ENCODE results near the gene UNCX. TPM values are rescaled to one million over a fixed set of nuclear protein-coding genes. Genes with fewer than 3 reads are reported as not detected.

The UNCX gene
- total RNA-seq, 2 experiments from 2014 or later: not detected

DNA sequence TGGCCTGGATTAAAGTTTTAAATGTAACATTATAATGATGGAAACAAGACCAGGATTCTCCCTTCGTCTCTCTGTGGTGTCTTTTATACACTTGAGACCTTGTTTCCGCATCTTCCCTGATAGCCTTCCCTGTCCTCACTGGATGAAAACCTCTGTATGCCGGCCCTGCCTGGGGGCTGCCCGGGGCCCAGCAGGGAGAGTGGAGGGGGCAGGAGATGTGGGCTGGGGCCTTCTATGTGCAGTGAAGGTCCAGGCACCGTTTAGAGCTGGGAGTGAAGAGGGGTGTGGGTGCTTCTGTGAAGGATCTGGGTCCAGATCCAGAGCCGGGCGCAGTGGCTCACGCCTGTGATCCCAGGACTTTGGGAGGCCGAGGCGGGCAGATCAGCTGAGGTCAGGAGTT, 50.7 kb downstream of the UNCX start:
- DNase-seq (no peak), ATAC-seq (no peak)
- ChIA-PET CTCF (no interaction called here), POLR2A (no interaction called here)
- Mint-ChIP-seq H3K4me1 (ENCODE audit: low read depth) (no peaks in the 10 kb centered on the region), H3K27ac (no peak overlapping the region), H3K36me3 (ENCODE audit: low read depth) (no peaks in the 10 kb centered on the region), H3K4me3 (no peak overlapping the region), H3K27me3 (ENCODE audit: low read depth) (no peaks in the 10 kb centered on the region), H3K9me3 (ENCODE audit: insufficient read depth) (no peaks in the 10 kb centered on the region)

DNA sequence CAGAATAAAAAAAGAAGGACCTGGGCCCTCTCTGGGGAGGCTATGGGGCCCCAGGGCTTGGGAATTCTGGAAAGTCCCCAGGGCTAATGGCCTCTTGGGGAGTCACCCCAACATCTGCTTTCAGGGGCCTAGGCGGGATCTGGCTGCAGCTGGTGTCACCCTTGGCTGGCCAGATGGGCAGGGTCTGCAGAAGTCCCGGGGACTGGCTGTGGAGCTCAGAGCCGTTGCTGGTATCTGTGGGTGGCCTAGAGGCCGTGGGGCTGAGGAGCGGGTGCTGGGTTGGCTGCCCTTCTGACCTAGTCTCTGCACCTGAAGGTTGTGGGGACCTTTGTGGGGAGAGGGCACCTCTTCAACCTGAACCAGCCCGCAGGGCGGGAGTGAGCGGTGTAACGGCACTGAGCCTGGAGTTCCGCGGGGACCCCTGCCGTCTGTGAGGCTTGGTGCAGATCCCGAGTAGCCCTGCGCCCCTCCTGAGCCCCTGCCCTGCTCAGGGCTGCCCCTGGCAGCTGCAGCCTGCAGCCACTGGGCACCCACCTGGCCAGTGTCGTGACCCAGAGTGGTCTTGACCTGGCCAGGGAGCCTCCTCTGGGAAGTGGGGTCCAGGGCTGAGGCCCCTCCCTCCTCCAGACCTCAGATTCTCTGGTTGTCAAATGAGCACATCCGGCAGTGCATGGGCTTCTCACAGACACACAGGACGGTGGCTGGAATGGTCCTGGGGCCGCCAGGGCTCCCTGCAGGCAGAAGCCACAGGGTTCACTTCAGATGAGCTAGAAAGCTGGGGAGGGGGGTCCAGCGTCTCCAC, 51.5 kb downstream of the UNCX start:
- POLR2A ChIA-PET: no interaction called here

DNA sequence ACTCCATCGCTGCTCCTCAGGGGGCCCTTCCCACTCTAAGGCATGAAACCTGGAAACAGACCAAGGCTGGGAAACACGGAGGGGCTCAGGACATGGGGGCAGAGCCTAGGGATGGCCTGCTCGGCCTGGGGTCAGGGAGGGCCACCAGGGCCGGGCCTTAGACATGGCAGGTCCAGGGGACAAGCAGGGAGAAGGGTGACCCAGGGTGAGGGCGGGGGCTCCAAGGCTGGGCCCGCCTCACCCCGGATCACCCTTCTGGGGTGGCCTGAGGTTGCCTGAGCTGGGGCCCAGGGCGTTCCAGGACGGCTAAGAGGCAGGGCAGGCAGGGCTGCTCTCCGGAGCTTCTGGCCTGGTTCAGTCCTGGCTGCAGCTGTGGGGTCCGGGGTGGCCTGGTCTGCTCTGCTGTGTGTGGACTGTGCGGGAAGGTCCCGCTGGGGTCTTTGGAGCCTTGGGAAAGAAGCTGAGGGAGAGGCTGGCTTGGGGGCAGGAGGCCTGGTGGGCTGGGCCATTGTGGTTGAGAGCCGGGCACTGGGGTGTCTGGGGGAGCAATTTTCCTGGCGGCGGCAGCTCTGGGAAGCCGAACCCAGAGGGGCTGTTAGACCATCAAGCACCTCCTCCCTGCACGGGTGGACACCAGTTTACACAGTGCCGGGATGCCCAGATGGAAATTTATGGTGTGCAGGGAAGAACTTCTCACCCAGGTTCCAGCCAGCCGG, 52.2 kb downstream of the UNCX start:
- no peaks in the 10 kb centered on the region for H3K36me3 Mint-ChIP-seq (ENCODE audit: low read depth)
- no peak for DNase-seq
- no peak overlapping the region for H3K4me3 Mint-ChIP-seq
- peaks cover 3% of the 10 kb centered on the region for H3K27me3 Mint-ChIP-seq (ENCODE audit: low read depth)
- no peaks in the 10 kb centered on the region for H3K9me3 Mint-ChIP-seq (ENCODE audit: insufficient read depth)
- ATAC-seq: no peak
- no peak overlapping the region for H3K27ac Mint-ChIP-seq
- ChIA-PET POLR2A (no interaction called here), CTCF (no interaction called here)
- peaks cover 2% of the 10 kb centered on the region for H3K4me1 Mint-ChIP-seq (ENCODE audit: low read depth)

More for the DNA sequence above, 51.5 kb downstream of the UNCX start:
- CTCF ChIA-PET: no interaction called here
- Mint-ChIP-seq H3K27me3 (ENCODE audit: low read depth) (no peaks in the 10 kb centered on the region), H3K4me3 (no peak overlapping the region), H3K27ac (no peak overlapping the region), H3K36me3 (ENCODE audit: low read depth) (no peaks in the 10 kb centered on the region), H3K9me3 (ENCODE audit: insufficient read depth) (no peaks in the 10 kb centered on the region), H3K4me1 (ENCODE audit: low read depth) (no peaks in the 10 kb centered on the region)
- no peak for DNase-seq
- ATAC-seq: no peak

DNA sequence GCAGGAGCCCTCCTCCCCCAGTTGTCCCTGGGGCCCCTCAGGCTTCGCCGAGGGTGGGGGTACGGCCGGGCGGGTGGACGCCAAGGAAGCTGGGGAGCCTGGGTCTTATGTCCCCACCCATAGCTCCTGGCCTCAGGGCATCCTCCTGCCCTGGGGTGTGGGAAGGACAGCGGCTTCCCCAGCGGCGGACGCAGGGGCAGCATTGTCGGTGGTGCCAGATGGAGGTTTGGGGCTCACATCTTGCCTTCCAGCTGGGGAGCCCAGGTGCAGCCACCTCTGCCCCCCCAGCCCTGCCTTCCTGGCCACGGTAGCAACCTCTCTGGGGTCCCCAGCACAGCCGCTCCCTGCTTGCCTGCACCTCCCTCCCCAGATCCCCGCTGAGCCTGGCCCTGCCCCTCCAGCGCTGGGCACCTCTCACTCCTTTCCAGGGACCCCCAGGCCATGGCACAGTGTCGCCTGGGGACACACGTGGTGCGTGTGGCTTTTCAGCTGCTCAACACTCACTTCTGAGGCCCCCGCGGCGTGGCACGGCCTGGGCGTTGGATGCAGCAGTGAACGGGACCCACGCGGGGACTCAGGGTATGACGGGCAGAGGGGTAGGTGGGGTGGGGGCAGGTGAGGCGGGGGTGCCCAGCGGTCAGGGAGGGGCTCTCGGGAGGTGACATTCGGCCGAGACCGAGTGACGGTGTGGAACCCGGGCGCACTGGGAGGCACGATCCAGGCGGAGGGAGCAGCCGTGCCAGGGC, 53.1 kb downstream of the UNCX start:
- peaks cover 10% of the 10 kb centered on the region for H3K4me1 Mint-ChIP-seq (ENCODE audit: low read depth)
- peaks cover 9% of the 10 kb centered on the region for H3K27me3 Mint-ChIP-seq (ENCODE audit: low read depth)
- H3K9me3 Mint-ChIP-seq (ENCODE audit: insufficient read depth): no peaks in the 10 kb centered on the region
- ChIA-PET POLR2A (no interaction called here), CTCF (no interaction called here)
- DNase-seq (no peak), ATAC-seq (no peak)
- no peaks in the 10 kb centered on the region for H3K36me3 Mint-ChIP-seq (ENCODE audit: low read depth)
- no peak overlapping the region for H3K4me3 Mint-ChIP-seq
- no peak overlapping the region for H3K27ac Mint-ChIP-seq

Other genes starting within 250 kb of the UNCX start
- not detected for gene CYP2W1, start 249.7 kb upstream of the UNCX start, total RNA-seq
- 1 to 10 TPM; 2.7 to 3.1 TPM for gene GPR146, start 188.3 kb upstream of the UNCX start, total RNA-seq
- under 1 TPM in 1 of 2 experiments, not detected in 1; 0.13 TPM for gene GPER1, start 144.8 kb upstream of the UNCX start, total RNA-seq
- gene ZFAND2A, start 72.7 kb upstream of the UNCX start, total RNA-seq: 10 to 100 TPM; 25.6 to 26.0 TPM
- gene MICALL2, start 226.6 kb downstream of the UNCX start, total RNA-seq: 1 to 10 TPM; 1.9 to 2.2 TPM

Measured in activated CD8-positive, alpha-beta T cell treated with anti-CD3 and anti-CD28 coated beads, Interleukin-2, amount 10 ng/mL, durations not matched to agents 7 days and 5 days (primary cell).